ENCODE results near the gene COL1A1.

The COL1A1 gene

GRCh38 chr17:50222922-50223321, 21.5 kb upstream of the COL1A1 start:
- TF ChIP-seq, protein P1, sequence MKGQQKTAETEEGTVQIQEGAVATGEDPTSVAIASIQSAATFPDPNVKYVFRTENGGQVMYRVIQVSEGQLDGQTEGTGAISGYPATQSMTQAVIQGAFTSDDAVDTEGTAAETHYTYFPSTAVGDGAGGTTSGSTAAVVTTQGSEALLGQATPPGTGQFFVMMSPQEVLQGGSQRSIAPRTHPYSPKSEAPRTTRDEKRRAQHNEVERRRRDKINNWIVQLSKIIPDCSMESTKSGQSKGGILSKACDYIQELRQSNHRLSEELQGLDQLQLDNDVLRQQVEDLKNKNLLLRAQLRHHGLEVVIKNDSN (IDR thresholded peaks at IDR 0.05), result peak; percentile 25; the same call in 1 of the 2 replicates
- no peak for TF ChIP-seq TCF12 (IDR thresholded peaks at IDR 0.05; ENCODE audit: low read depth)

DNA sequence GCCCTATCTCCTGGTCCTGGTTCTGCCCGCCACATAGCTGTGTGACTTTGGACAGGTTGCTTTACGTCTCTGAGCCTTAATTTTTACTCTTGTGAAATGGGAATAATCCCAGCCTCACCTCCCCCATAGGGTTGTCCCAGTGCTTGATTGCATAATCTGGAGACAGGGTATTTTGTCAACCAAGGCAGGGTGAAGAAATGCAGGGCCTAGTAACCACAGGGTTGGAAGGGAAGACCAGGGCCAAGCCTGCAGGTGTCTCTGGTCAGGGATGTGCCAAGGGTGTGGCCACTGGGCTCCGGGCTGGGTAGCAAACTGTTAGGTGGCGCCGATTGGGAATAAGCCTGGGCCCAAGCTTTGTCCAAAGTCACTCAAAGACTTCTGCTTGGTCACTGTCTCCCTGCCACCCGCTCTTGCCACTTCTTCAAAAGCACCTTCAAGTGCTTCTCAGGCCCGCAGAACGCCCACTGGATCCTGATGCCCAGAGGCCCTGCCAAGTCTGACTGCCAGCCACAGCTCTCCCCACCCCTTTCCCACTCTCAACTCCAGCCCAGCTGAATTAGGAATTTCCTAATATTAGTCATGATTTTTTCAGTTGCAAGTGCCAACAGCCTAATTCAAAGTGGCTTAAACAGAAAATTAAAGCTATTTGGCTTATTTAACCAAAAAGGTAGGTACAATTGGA, 20.6 kb upstream of the COL1A1 start:
- TF ChIP-seq CEBPB (IDR thresholded peaks at IDR 0.05) (no peak), ZBTB7A (IDR thresholded peaks at IDR 0.05; ENCODE audit: low read depth) (no peak), NFIC (IDR thresholded peaks at IDR 0.05) (no peak), TCF12 (IDR thresholded peaks at IDR 0.05; ENCODE audit: low read depth) (no peak), EP300 (IDR thresholded peaks at IDR 0.05; ENCODE audit: borderline replicate concordance) (no peak), MAX (IDR thresholded peaks at IDR 0.05) (no peak), TEAD4 (IDR thresholded peaks at IDR 0.05) (no peak), YY1 (IDR thresholded peaks at IDR 0.05; ENCODE audit: low read depth) (no peak), EGR1 (IDR thresholded peaks at IDR 0.05) (no peak), FOXM1 (IDR thresholded peaks at IDR 0.05; ENCODE audit: borderline replicate concordance, low read depth) (no peak), RAD21 (IDR thresholded peaks at IDR 0.05; ENCODE audit: low read depth) (no peak), CREB1 (IDR thresholded peaks at IDR 0.05; ENCODE audit: low read depth) (no peak)
- TF ChIP-seq, protein P1 (IDR thresholded peaks at IDR 0.05), result no peak

DNA sequence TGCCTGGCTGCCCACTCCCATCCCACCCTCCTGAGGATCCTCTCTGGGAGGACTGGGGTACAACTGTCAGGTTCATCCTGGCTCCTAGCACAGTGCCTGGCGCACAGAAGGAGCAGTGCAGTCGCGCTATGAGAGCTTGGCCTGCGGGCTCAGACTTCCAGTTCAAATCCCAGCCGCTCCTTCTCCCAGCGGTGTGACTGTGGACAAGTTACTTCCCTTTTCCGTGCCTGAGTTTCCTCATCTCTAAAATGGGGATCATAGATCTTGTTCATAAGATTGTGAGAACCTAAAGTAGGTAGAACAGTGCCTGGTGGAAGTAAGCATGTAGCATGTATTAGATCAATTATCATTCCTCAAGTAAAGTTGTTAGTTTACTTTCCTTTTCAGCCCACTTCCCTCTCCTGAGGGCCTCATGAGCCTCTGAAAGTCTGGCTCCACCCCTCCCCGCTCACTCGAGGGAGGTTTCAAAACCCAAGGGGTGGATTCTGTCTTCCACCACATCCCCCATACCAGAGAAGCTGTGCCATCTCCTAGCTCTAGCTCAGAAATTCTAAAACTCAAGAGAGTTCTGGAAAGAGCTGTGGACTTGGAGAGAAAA, 19.9 kb upstream of the COL1A1 start:
- TF ChIP-seq YY1 (IDR thresholded peaks at IDR 0.05; ENCODE audit: low read depth), result no peak
- TF ChIP-seq, protein P1 (IDR thresholded peaks at IDR 0.05), result no peak

DNA sequence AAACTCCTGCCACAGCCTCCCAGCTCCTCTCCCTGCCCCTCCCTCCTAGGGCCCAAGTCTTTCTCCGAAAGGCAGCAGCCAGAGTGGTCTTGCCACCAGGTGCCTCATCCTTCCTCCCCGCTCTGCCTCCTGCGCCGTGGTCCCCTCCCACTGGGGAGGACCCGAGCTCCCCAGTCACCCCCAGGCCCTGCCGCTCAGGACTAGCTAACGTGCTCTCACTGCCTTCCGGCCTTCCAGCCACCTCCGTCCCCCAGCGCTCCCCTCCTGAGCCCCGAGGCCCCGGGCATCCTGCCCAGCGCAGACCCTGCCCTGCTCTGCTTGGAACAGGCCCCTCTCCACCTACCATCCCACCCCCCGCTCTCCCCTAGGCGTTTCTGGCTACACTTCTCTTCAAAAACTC, 19.4 kb upstream of the COL1A1 start:
- TF ChIP-seq CREB1 (IDR thresholded peaks at IDR 0.05; ENCODE audit: low read depth), result no peak
- no peak for TF ChIP-seq TCF12 (IDR thresholded peaks at IDR 0.05; ENCODE audit: low read depth)
- TF ChIP-seq, protein P2, sequence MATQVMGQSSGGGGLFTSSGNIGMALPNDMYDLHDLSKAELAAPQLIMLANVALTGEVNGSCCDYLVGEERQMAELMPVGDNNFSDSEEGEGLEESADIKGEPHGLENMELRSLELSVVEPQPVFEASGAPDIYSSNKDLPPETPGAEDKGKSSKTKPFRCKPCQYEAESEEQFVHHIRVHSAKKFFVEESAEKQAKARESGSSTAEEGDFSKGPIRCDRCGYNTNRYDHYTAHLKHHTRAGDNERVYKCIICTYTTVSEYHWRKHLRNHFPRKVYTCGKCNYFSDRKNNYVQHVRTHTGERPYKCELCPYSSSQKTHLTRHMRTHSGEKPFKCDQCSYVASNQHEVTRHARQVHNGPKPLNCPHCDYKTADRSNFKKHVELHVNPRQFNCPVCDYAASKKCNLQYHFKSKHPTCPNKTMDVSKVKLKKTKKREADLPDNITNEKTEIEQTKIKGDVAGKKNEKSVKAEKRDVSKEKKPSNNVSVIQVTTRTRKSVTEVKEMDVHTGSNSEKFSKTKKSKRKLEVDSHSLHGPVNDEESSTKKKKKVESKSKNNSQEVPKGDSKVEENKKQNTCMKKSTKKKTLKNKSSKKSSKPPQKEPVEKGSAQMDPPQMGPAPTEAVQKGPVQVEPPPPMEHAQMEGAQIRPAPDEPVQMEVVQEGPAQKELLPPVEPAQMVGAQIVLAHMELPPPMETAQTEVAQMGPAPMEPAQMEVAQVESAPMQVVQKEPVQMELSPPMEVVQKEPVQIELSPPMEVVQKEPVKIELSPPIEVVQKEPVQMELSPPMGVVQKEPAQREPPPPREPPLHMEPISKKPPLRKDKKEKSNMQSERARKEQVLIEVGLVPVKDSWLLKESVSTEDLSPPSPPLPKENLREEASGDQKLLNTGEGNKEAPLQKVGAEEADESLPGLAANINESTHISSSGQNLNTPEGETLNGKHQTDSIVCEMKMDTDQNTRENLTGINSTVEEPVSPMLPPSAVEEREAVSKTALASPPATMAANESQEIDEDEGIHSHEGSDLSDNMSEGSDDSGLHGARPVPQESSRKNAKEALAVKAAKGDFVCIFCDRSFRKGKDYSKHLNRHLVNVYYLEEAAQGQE (IDR thresholded peaks at IDR 0.05; ENCODE audit: low read depth), result no peak
- no peak for TF ChIP-seq MAX (IDR thresholded peaks at IDR 0.05)

DNA sequence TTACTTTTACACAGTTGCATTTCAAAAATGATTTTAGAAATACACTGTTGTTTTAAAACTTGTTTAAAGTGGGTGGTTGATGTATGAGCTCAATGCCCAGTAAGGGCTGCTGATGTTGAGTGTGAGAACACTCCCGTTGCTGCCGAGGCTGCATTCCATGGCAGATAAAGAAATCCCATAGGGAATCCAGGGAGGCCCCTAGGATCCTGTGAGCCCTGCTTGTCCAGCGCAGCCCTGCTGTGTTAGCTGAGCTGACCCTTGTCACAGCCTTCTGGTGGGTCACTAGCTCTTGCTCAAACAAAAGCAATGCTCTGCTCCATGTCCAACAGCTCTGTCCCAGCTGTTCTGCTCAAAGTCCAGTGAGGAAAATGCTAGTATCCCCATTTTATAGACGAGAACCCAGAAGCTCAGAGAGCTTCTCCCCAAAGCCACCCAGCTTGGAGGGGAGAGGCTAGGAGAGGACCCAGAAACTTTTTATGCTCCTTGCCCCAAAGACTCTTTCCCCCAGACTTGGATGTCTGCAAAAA, 18.6 kb upstream of the COL1A1 start:
- TF ChIP-seq TCF12 (IDR thresholded peaks at IDR 0.05; ENCODE audit: low read depth), result no peak
- no peak for TF ChIP-seq EGR1 (IDR thresholded peaks at IDR 0.05)
- no peak for TF ChIP-seq MAX (IDR thresholded peaks at IDR 0.05)
- TF ChIP-seq TEAD4 (IDR thresholded peaks at IDR 0.05), result no peak
- no peak for TF ChIP-seq TAF1 (IDR thresholded peaks at IDR 0.05; ENCODE audit: low read depth)
- TF ChIP-seq CEBPB (IDR thresholded peaks at IDR 0.05), result no peak
- TF ChIP-seq, protein P1 (IDR thresholded peaks at IDR 0.05), result no peak
- no peak for TF ChIP-seq ZBTB7A (IDR thresholded peaks at IDR 0.05; ENCODE audit: low read depth)
- no peak for TF ChIP-seq CREB1 (IDR thresholded peaks at IDR 0.05; ENCODE audit: low read depth)
- no peak for TF ChIP-seq NFIC (IDR thresholded peaks at IDR 0.05)
- no peak for TF ChIP-seq FOXM1 (IDR thresholded peaks at IDR 0.05; ENCODE audit: borderline replicate concordance, low read depth)
- TF ChIP-seq RAD21 (IDR thresholded peaks at IDR 0.05; ENCODE audit: low read depth), result no peak
- TF ChIP-seq EP300 (IDR thresholded peaks at IDR 0.05; ENCODE audit: borderline replicate concordance), result no peak
- TF ChIP-seq YY1 (IDR thresholded peaks at IDR 0.05; ENCODE audit: low read depth), result no peak
- TF ChIP-seq, protein P2 (IDR thresholded peaks at IDR 0.05; ENCODE audit: low read depth), result no peak
